ENCODE data around the gene EEF1AKMT3. TPM values are rescaled to one million over a fixed set of nuclear protein-coding genes. Genes with fewer than 3 reads are reported as not detected.
A peak's percentile ranks its signal among the peaks of the same experiment; 100 is the strongest.

Gene EEF1AKMT3
- total and polyA plus RNA-seq, 9 of the 15 experiments (the other 6 are each of a cell fraction or from before 2014, with no cell fraction given): 4.1 to 17.2 (median 7.9) TPM

DNA sequence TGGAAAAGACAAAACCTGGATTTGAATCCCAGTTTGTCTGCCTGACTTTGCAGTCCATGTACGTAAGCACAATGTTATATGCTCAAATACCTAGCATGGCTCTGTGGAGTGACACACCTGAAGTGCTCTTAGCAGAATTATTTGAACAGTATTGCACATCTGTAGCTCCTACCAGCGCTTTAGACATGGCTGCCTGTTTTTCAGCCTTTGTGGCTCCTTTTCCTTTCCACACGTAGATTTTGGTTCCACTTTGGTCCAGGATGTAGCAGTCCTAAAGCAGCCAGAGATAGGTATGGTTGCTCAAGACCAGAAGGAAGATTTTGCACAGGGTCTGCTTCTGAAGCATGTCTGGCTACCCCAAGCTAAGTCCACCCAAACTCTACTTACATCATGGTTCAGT, 37.0 kb downstream of the EEF1AKMT3 start (continued):
- TF ChIP-seq ZNF583 (CRISPR knock-in tag; IDR thresholded peaks at IDR 0.05) (no peak), ZNF77 (CRISPR knock-in tag; IDR thresholded peaks at IDR 0.05) (no peak), ZFP30 (CRISPR knock-in tag; IDR thresholded peaks at IDR 0.05; ENCODE audit: borderline replicate concordance) (no peak)
- TF ChIP-seq, protein P1, sequence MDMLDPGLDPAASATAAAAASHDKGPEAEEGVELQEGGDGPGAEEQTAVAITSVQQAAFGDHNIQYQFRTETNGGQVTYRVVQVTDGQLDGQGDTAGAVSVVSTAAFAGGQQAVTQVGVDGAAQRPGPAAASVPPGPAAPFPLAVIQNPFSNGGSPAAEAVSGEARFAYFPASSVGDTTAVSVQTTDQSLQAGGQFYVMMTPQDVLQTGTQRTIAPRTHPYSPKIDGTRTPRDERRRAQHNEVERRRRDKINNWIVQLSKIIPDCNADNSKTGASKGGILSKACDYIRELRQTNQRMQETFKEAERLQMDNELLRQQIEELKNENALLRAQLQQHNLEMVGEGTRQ (CRISPR knock-in tag; IDR thresholded peaks at IDR 0.05): no peak
- TF ChIP-seq, protein P2, sequence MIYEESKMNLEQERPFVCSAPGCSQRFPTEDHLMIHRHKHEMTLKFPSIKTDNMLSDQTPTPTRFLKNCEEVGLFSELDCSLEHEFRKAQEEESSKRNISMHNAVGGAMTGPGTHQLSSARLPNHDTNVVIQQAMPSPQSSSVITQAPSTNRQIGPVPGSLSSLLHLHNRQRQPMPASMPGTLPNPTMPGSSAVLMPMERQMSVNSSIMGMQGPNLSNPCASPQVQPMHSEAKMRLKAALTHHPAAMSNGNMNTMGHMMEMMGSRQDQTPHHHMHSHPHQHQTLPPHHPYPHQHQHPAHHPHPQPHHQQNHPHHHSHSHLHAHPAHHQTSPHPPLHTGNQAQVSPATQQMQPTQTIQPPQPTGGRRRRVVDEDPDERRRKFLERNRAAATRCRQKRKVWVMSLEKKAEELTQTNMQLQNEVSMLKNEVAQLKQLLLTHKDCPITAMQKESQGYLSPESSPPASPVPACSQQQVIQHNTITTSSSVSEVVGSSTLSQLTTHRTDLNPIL (CRISPR knock-in tag; IDR thresholded peaks at IDR 0.05): no peak

DNA sequence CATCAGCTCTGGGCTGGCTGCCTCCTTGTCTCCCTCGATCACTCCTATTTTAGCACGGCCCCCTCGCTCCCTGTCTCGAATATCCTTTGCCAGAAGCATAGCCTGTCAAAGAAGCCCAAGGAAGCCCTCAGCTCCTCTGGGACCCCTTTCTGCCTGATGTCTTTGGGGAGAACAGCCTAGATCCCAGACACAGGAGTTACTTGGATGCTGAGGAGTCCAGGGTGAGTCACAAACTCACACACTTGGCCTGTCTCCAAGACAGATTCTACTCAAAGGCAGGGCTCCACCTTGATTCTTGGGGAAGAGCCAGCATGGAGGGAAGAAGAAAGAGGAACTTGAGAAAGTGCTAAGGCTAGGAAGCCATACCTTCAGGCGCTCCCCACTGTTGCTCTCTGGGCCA, 38.0 kb downstream of the EEF1AKMT3 start:
- Histone ChIP-seq H3K9me3 (replicated peaks; ENCODE audit: control insufficient read depth, insufficient read depth, low read depth, low read length) (no peaks in the 10 kb centered on the region), H3K79me2 (ENCODE audit: control insufficient read depth, insufficient read depth, low read length) (no peaks in the 10 kb centered on the region), H3K4me2 (ENCODE audit: insufficient read depth, low read length) (no peak overlapping the region), H4K20me1 (replicated peaks; ENCODE audit: control insufficient read depth, insufficient read depth, low read length) (no peaks in the 10 kb centered on the region), H3K4me1 (replicated peaks in 1 of 2; ENCODE audit: control insufficient read depth in 2 of 2, insufficient read depth in 2 of 2, low read length in 2 of 2) (peaks cover 5 to 10% of the 10 kb centered on the region in 2 experiments; a peak in 3 of 5 replicates), H3K4me3 (no peak overlapping the region), H3K27ac (ENCODE audit: extremely low read depth, low read depth, low read length) (no peak overlapping the region), H3K9ac (ENCODE audit: insufficient read depth in 1 of 2, low read depth in 2 of 2, low read length in 2 of 2) (no peak overlapping the region), H3K9me1 (ENCODE audit: control insufficient read depth, insufficient read depth, low read length) (peaks cover 3% of the 10 kb centered on the region), H3K36me3 (ENCODE audit: control insufficient read depth, insufficient read depth, low read length) (peaks cover 5% of the 10 kb centered on the region; the same call in 2 of the 3 replicates), H3K27me3 (ENCODE audit: control insufficient read depth in 2 of 2, insufficient read depth in 2 of 2, low read length in 2 of 2) (no peaks in the 10 kb centered on the region), H2AFZ (ENCODE audit: low read depth, low read length) (peak overlapping the region; percentile 60; the same call in 1 of the 2 replicates)
- ATAC-seq (peak; percentile 75), DNase-seq (ENCODE audit: extremely low read depth in 1 of 4, low spot score in 3 of 4) (peak in 3 of 4 experiments; percentile 32 to 81 (median 39)), FAIRE-seq (peak; percentile 92)
- POLR2A ChIA-PET: interaction anchor here (0.5 to 3.3 kb wide), 7 partner anchors 9 to 271 kb away, joined by 3 to 21 read pairs (median 4); no protein-coding TSS in a partner anchor
- no TSS peak for BruUV-seq (replicated peaks)
- CTCF ChIA-PET (ENCODE audit: low intra/inter-chr PET ratio): no interaction called here
- in situ Hi-C loops (cut with MboI): no loop called here
- WGBS (ENCODE audit: insufficient coverage, low coverage, missing lambda C conversion rate): 26% methylated on average over 5 of the region's 5 CpGs
- intact Hi-C loops (cut with micrococcal nuclease): no loop called here
- no peak for TF ChIP-seq HIVEP1 (CRISPR knock-in tag; IDR thresholded peaks at IDR 0.05)
- peak; percentile 76 for TF ChIP-seq JUND (IDR thresholded peaks at IDR 0.05; ENCODE audit: borderline replicate concordance, low read depth, low read length)
- peak; percentile 72; the same call in 1 of the 3 replicates for TF ChIP-seq JUND (tag; IDR thresholded peaks at IDR 0.05; ENCODE audit: borderline replicate concordance, low read depth, low read length)
- no peak for TF ChIP-seq ZNF436 (CRISPR knock-in tag; IDR thresholded peaks at IDR 0.05)
- no peak for TF ChIP-seq PCBP2 (IDR thresholded peaks at IDR 0.05; ENCODE audit: low read depth, low read length, poor library complexity, severe bottlenecking)
- TF ChIP-seq, protein P3, sequence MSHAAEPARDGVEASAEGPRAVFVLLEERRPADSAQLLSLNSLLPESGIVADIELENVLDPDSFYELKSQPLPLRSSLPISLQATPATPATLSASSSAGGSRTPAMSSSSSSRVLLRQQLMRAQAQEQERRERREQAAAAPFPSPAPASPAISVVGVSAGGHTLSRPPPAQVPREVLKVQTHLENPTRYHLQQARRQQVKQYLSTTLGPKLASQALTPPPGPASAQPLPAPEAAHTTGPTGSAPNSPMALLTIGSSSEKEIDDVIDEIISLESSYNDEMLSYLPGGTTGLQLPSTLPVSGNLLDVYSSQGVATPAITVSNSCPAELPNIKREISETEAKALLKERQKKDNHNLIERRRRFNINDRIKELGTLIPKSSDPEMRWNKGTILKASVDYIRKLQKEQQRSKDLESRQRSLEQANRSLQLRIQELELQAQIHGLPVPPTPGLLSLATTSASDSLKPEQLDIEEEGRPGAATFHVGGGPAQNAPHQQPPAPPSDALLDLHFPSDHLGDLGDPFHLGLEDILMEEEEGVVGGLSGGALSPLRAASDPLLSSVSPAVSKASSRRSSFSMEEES (CRISPR knock-in tag; IDR thresholded peaks at IDR 0.05): no peak
- TF ChIP-seq MCM2 (IDR thresholded peaks at IDR 0.05; ENCODE audit: low read depth): no peak
- TF ChIP-seq, protein P4, sequence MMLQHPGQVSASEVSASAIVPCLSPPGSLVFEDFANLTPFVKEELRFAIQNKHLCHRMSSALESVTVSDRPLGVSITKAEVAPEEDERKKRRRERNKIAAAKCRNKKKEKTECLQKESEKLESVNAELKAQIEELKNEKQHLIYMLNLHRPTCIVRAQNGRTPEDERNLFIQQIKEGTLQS (IDR thresholded peaks at IDR 0.05): peak; percentile 60
- TF ChIP-seq, protein P4 (CRISPR knock-in tag; conservative IDR thresholded peaks at IDR 0.05): no peak
- TF ChIP-seq BCOR (IDR thresholded peaks at IDR 0.05): no peak
- TF ChIP-seq SPI1 (IDR thresholded peaks at IDR 0.05; ENCODE audit: borderline replicate concordance, low read depth, low read length): peak; percentile 69; the same call in 1 of the 2 replicates

Data from K562 (cell line).